HL-60 (cell line): ENCODE data around the gene CH25H.

Experiments
- DNase-seq, 2 experiments: peaks; one replicate each; pipeline ENCODE4 v3.0.0-alpha.2; 2010 to 2020; ENCODE audit warnings: low read depth in 1 of 2, low spot score in 1 of 2
- H3K27ac ChIP-seq: fragments of 250-450 bp; sonication (Bioruptor Pico); replicated peaks from 2 replicates; pipeline ENCODE4 v1.5.1; 2020; ENCODE audit warnings: mild to moderate bottlenecking, moderate library complexity
- H3K27me3 ChIP-seq: fragments of 250-450 bp; sonication (Bioruptor Pico); 2 replicates; pipeline ENCODE4 v1.5.1; 2021; ENCODE audit warnings: mild to moderate bottlenecking, moderate library complexity; ENCODE audit not compliant: insufficient read depth, poor library complexity, severe bottlenecking
- H3K4me3 ChIP-seq: replicated peaks from 2 replicates; pipeline ENCODE4 v1.5.1; 2011; ENCODE audit warnings: mild to moderate bottlenecking, control low read depth, low read length; ENCODE audit not compliant: insufficient read depth
- CTCF ChIP-seq: IDR thresholded peaks from one replicate; pipeline ENCODE4 v1.5.1; 2011; ENCODE audit warnings: low read length, control low read depth, inconsistent platforms; ENCODE audit not compliant: insufficient read depth
- GABPA ChIP-seq: IDR thresholded peaks from 2 replicates; pipeline ENCODE4 v1.6.1; 2012; ENCODE audit warnings: low read depth
- POLR2AphosphoS5 ChIP-seq: IDR thresholded peaks from 2 replicates; pipeline ENCODE4 v1.6.1; 2012; ENCODE audit warnings: low read depth
- REST ChIP-seq: IDR thresholded peaks from 2 replicates; pipeline ENCODE4 v1.6.1; 2012; ENCODE audit warnings: low read depth; ENCODE audit not compliant: insufficient replicate concordance
- SPI1 ChIP-seq: IDR thresholded peaks from 2 replicates; pipeline ENCODE4 v1.6.1; 2012; ENCODE audit warnings: low read depth, mild to moderate bottlenecking, borderline replicate concordance

CH25H gene

DNA sequence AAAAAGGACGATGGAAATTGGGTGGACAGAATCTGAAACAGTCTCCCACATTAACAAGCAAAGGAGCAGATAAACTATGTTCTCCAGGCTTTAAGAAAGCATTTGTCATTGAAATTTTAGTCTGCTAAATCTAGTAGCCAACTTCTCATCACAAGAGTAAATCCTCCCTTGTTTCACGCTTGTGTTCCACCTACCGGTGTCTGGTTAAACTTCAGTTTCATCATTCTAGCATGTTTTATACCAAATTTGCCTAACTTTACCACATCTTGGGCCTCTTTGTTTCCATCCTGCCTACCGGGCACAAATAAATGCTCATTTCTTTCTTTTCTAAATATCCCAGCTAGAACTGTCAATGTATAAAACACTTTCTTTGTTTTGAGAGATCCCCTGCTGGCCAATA, 38.7 kb upstream of the CH25H start:
- DNase-seq, result no peak

GRCh38 chr10:89242840-89243568, 35.9 kb upstream of the CH25H start:
- Histone ChIP-seq H3K27me3 (no peaks in the 10 kb centered on the region), H3K4me3 (no peak overlapping the region), H3K27ac (no peak overlapping the region)
- no peak for DNase-seq
- TF ChIP-seq SPI1 (no peak), GABPA (no peak), CTCF (no peak), REST (no peak), POLR2AphosphoS5 (no peak)

More for the DNA sequence above, 38.7 kb upstream of the CH25H start:
- Histone ChIP-seq H3K27ac (no peak overlapping the region), H3K27me3 (no peaks in the 10 kb centered on the region), H3K4me3 (no peak overlapping the region)
- TF ChIP-seq SPI1 (no peak), REST (no peak), GABPA (no peak), POLR2AphosphoS5 (no peak), CTCF (no peak)

GRCh38 chr10:89242345-89242684, 35.2 kb upstream of the CH25H start:
- no peak overlapping the region for H3K4me3 ChIP-seq
- TF ChIP-seq REST, result no peak
- TF ChIP-seq SPI1, result no peak
- TF ChIP-seq GABPA, result no peak
- no peak for TF ChIP-seq POLR2AphosphoS5
- TF ChIP-seq CTCF, result no peak
- no peak for DNase-seq
- no peaks in the 10 kb centered on the region for H3K27me3 ChIP-seq
- H3K27ac ChIP-seq, result no peak overlapping the region
